H9 (cell line): Measurements from ENCODE around the gene SMLR1. TPM values are rescaled to one million over a fixed set of nuclear protein-coding genes. Genes with fewer than 3 reads are reported as not detected.

Experiments used
- DNase-seq: peaks from one replicate; pipeline ENCODE4 v3.0.0-alpha.2; 2017
- H2AFZ ChIP-seq: one replicate; pipeline ENCODE4 v1.6.1; 2013; ENCODE audit warnings: mild to moderate bottlenecking, low read length, control low read depth, moderate library complexity
- H2AK5ac ChIP-seq: 2 replicates; pipeline ENCODE4 v1.6.1; 2013; ENCODE audit warnings: low read length, control low read depth, mixed read lengths; ENCODE audit not compliant: insufficient read length
- H2BK120ac ChIP-seq: one replicate; pipeline ENCODE4 v1.6.1; 2013; ENCODE audit warnings: low read depth, mild to moderate bottlenecking, low read length, control low read depth, inconsistent platforms; ENCODE audit not compliant: poor library complexity, severe bottlenecking
- H2BK12ac ChIP-seq: 2 replicates; pipeline ENCODE4 v1.6.1; 2013; ENCODE audit warnings: low read length, control low read depth, mixed read lengths, low read depth; ENCODE audit not compliant: insufficient read length
- H2BK15ac ChIP-seq: 2 replicates; pipeline ENCODE4 v1.6.1; 2013; ENCODE audit warnings: low read depth, low read length, control low read depth
- H2BK20ac ChIP-seq: one replicate; pipeline ENCODE4 v1.6.1; 2013; ENCODE audit warnings: low read depth, mild to moderate bottlenecking, low read length, control low read depth, inconsistent platforms; ENCODE audit not compliant: poor library complexity, severe bottlenecking
- H2BK5ac ChIP-seq: 2 replicates; pipeline ENCODE4 v1.6.1; 2013; ENCODE audit warnings: low read length, control low read depth, mixed read lengths; ENCODE audit not compliant: insufficient read length
- H3K14ac ChIP-seq: 2 replicates; pipeline ENCODE4 v1.6.1; 2013; ENCODE audit warnings: low read length, control low read depth; ENCODE audit not compliant: insufficient read depth
- H3K18ac ChIP-seq: 2 replicates; pipeline ENCODE4 v1.6.1; 2013; ENCODE audit warnings: low read depth, mild to moderate bottlenecking, mixed read lengths, low read length, control low read depth; ENCODE audit not compliant: insufficient read length
- H3K23ac ChIP-seq: 2 replicates; pipeline ENCODE4 v1.6.1; 2013; ENCODE audit warnings: low read length, control low read depth, mixed read lengths, low read depth; ENCODE audit not compliant: insufficient read length
- H3K23me2 ChIP-seq: 2 replicates; pipeline ENCODE4 v1.6.1; 2013; ENCODE audit warnings: low read depth, mild to moderate bottlenecking, mixed read lengths, low read length, control low read depth; ENCODE audit not compliant: insufficient read length, poor library complexity, severe bottlenecking
- H3K27ac ChIP-seq: 2 replicates; pipeline ENCODE4 v1.5.1; 2013; ENCODE audit warnings: low read length, control low read depth, mixed read lengths, low read depth; ENCODE audit not compliant: insufficient read length
- H3K27me3 ChIP-seq: 2 replicates; pipeline ENCODE4 v1.6.1; 2013; ENCODE audit warnings: low read length, control low read depth, inconsistent platforms; ENCODE audit not compliant: insufficient read depth
- H3K4ac ChIP-seq: 2 replicates; pipeline ENCODE4 v1.6.1; 2013; ENCODE audit warnings: low read depth, mild to moderate bottlenecking, control low read depth, inconsistent platforms, low read length, moderate library complexity
- H3K4me1 ChIP-seq: 2 replicates; pipeline ENCODE4 v1.6.1; 2013; ENCODE audit warnings: low read length, control low read depth, inconsistent platforms; ENCODE audit not compliant: insufficient read depth
- H3K4me2 ChIP-seq: 2 replicates; pipeline ENCODE4 v1.6.1; 2013; ENCODE audit warnings: low read length, control low read depth, mixed read lengths; ENCODE audit not compliant: insufficient read length, insufficient read depth
- H3K56ac ChIP-seq: 2 replicates; pipeline ENCODE4 v1.6.1; 2013; ENCODE audit warnings: low read depth, mild to moderate bottlenecking, mixed read lengths, low read length, control low read depth; ENCODE audit not compliant: insufficient read length
- H3K79me1 ChIP-seq: 2 replicates; pipeline ENCODE4 v1.6.1; 2013; ENCODE audit warnings: low read depth, mild to moderate bottlenecking, moderate library complexity, low read length, control low read depth, inconsistent platforms; ENCODE audit not compliant: insufficient read depth, poor library complexity, severe bottlenecking
- H3K79me2 ChIP-seq: 2 replicates; pipeline ENCODE4 v1.6.1; 2013; ENCODE audit warnings: low read length, control low read depth, inconsistent platforms; ENCODE audit not compliant: insufficient read depth
- H3K9ac ChIP-seq: 2 replicates; pipeline ENCODE4 v1.6.1; 2013; ENCODE audit warnings: low read length, control low read depth, mixed read lengths; ENCODE audit not compliant: insufficient read length; ENCODE audit errors: extremely low read depth
- H3K9me3 ChIP-seq: one replicate; pipeline ENCODE4 v1.6.1; 2013; ENCODE audit warnings: low read depth, low read length, inconsistent platforms; ENCODE audit not compliant: control insufficient read depth
- H3T11ph ChIP-seq: one replicate; pipeline ENCODE4 v1.6.1; 2013; ENCODE audit warnings: mild to moderate bottlenecking, low read length, control low read depth, inconsistent platforms
- H4K20me1 ChIP-seq: one replicate; pipeline ENCODE4 v1.6.1; 2013; ENCODE audit not compliant: control insufficient read depth, insufficient read length, insufficient read depth
- H4K5ac ChIP-seq: 2 replicates; pipeline ENCODE4 v1.6.1; 2013; ENCODE audit warnings: low read depth, mild to moderate bottlenecking, mixed read lengths, low read length, control low read depth; ENCODE audit not compliant: insufficient read length
- H4K8ac ChIP-seq: replicated peaks from 2 replicates; pipeline ENCODE4 v1.6.1; 2013; ENCODE audit warnings: low read length, control low read depth, mixed read lengths, low read depth; ENCODE audit not compliant: insufficient read length
- H4K91ac ChIP-seq: 2 replicates; pipeline ENCODE4 v1.6.1; 2013; ENCODE audit warnings: low read depth, mild to moderate bottlenecking, moderate library complexity, mixed read lengths, low read length, control low read depth; ENCODE audit not compliant: insufficient read length
- H3K27ac Mint-ChIP-seq, 3 experiments: 2 replicates in 2 of 3; 3 replicates in 1 of 3; pipeline ENCODE4 v1.8.0; 2020 to 2021; ENCODE audit warnings: mixed read lengths in 3 of 3, mild to moderate bottlenecking in 1 of 3, moderate library complexity in 1 of 3
- H3K27me3 Mint-ChIP-seq: 2 replicates; pipeline ENCODE4 v1.8.0; 2021; ENCODE audit warnings: low read depth, mild to moderate bottlenecking, moderate library complexity, mixed read lengths
- H3K36me3 Mint-ChIP-seq, 3 experiments: 2 replicates in 2 of 3; 3 replicates in 1 of 3; pipeline ENCODE4 v1.8.0; 2020 to 2021; ENCODE audit warnings: low read depth in 3 of 3, mixed read lengths in 3 of 3; ENCODE audit not compliant: insufficient read depth in 1 of 3
- H3K4me1 Mint-ChIP-seq, 2 experiments: 2 replicates each; pipeline ENCODE4 v1.8.0; 2020; ENCODE audit warnings: mixed read lengths in 2 of 2
- H3K4me3 Mint-ChIP-seq, 2 experiments: 2 replicates in 1 of 2; 3 replicates in 1 of 2; pipeline ENCODE4 v1.8.0; 2020 to 2021; ENCODE audit warnings: mild to moderate bottlenecking in 2 of 2, mixed read lengths in 2 of 2, moderate library complexity in 1 of 2
- H3K9me3 Mint-ChIP-seq, 2 experiments: 2 replicates in 1 of 2; 3 replicates in 1 of 2; pipeline ENCODE4 v1.8.0; 2020; ENCODE audit warnings: mild to moderate bottlenecking in 2 of 2, mixed read lengths in 2 of 2, moderate library complexity in 1 of 2
- CTCF ChIP-seq: fragments of 200-600 bp; sonication (generic); conservative IDR thresholded peaks from 3 replicates; pipeline ENCODE4 v1.8.0; 2021; ENCODE audit warnings: antibody characterized with exemption, mild to moderate bottlenecking
- total RNA-seq: library from RNA; stranded (reverse); gene quantifications from 2 replicates; pipeline ENCODE4 v1.2.1, GENCODE V29; 2021

Gene SMLR1
- total RNA-seq, 1 experiment from 2014 or later = not detected

- no peaks in the 10 kb centered on the region for H3K79me2 ChIP-seq
- no peak overlapping the region for H3K23ac ChIP-seq
- H3K4ac ChIP-seq = no peak overlapping the region
- no peak overlapping the region for H3K18ac ChIP-seq
- Mint-ChIP-seq H3K9me3 (no peaks in the 10 kb centered on the region), H3K27ac (no peak overlapping the region), H3K36me3 (peaks cover 0 to 5% (median 0%) of the 10 kb centered on the region in 3 experiments; a peak in 4 of 7 replicates), H3K4me1 (peaks cover 37 to 41% of the 10 kb centered on the region in 2 experiments), H3K4me3 (no peak overlapping the region), H3K27me3 (no peaks in the 10 kb centered on the region)
- no peak overlapping the region for H3K56ac ChIP-seq
- no peaks in the 10 kb centered on the region for H3K23me2 ChIP-seq
- no peak for DNase-seq
- no peak overlapping the region for H4K91ac ChIP-seq
- H2BK20ac ChIP-seq = no peak overlapping the region
- no peak for TF ChIP-seq CTCF
- H2AK5ac ChIP-seq = no peak overlapping the region
- H3K27ac ChIP-seq = no peak overlapping the region
- H2BK15ac ChIP-seq = no peak overlapping the region
- no peaks in the 10 kb centered on the region for H4K20me1 ChIP-seq
- no peak overlapping the region for H3K4me2 ChIP-seq
- H2BK5ac ChIP-seq = no peak overlapping the region
- no peaks in the 10 kb centered on the region for H3K9me3 ChIP-seq
- H3T11ph ChIP-seq = no peak overlapping the region
- H2BK12ac ChIP-seq = no peak overlapping the region
- no peak overlapping the region for H4K5ac ChIP-seq
- peaks cover 4% of the 10 kb centered on the region for H3K4me1 ChIP-seq
- no peak overlapping the region for H3K14ac ChIP-seq
- no peak overlapping the region for H4K8ac ChIP-seq
- H3K27me3 ChIP-seq = no peaks in the 10 kb centered on the region
- no peak overlapping the region for H3K9ac ChIP-seq
- no peak overlapping the region for H2AFZ ChIP-seq
- no peak overlapping the region for H2BK120ac ChIP-seq
- no peaks in the 10 kb centered on the region for H3K79me1 ChIP-seq
These were observed 9.9 kb downstream of the SMLR1 start for GRCh38 chr6:130837067-130837466.
